Thoracic aorta (tissue), 2 donors: ENCODE results near the gene PPP2R5C. TPM values are rescaled to one million over a fixed set of nuclear protein-coding genes. Genes with fewer than 3 reads are reported as not detected.

Experiments used
- ATAC-seq: fragments of 150-250 bp; one replicate; pipeline ENCODE4 v1.8.0; 2017; ENCODE audit warnings: low read depth; ENCODE audit not compliant: insufficient number of reproducible peaks, low FRiP score
- DNase-seq: peaks from one replicate; pipeline ENCODE4 v3.0.0-alpha.2; 2020; ENCODE audit warnings: low spot score
- H3K27ac ChIP-seq, 2 donors: fragments of 200-600 bp; sonication (generic); 1 replicate in 1 of 2; 2 replicates in 1 of 2; pipeline ENCODE4 v1.5.1; 2016; ENCODE audit warnings: mild to moderate bottlenecking in 2 of 2, moderate library complexity in 2 of 2
- H3K27me3 ChIP-seq: fragments of 200-600 bp; sonication (generic); replicated peaks from 2 replicates; pipeline ENCODE4 v1.6.0; 2016; ENCODE audit warnings: mild to moderate bottlenecking; ENCODE audit not compliant: insufficient read depth
- H3K36me3 ChIP-seq: fragments of 200-600 bp; sonication (generic); one replicate; pipeline ENCODE4 v1.5.1; 2016
- H3K4me1 ChIP-seq, 2 donors: fragments of 200-600 bp; sonication (generic); 1 replicate in 1 of 2; 2 replicates in 1 of 2; pipeline versions ENCODE4 v1.5.1 to v1.6.0; 2016; ENCODE audit warnings: low read depth in 2 of 2, mild to moderate bottlenecking in 1 of 2; ENCODE audit not compliant: control insufficient read depth in 1 of 2
- H3K4me3 ChIP-seq: fragments of 200-600 bp; sonication (generic); 2 replicates; pipeline ENCODE4 v1.5.1; 2016; ENCODE audit warnings: mild to moderate bottlenecking
- H3K9me3 ChIP-seq: fragments of 200-600 bp; sonication (generic); 2 replicates; pipeline ENCODE4 v1.5.1; 2016
- total RNA-seq, 2 donors: library from RNA; depleted of rRNA; stranded (reverse); fragments of >200 nt; gene quantifications; one replicate each; pipeline versions ENCODE4 v1.1.0 to v1.2.3, GENCODE V29; 2016
- TF ChIP-seq, protein P1 (sequence below): fragments of 200-600 bp; sonication (generic); IDR thresholded peaks from one replicate; pipeline ENCODE4 v1.5.1; 2019; ENCODE audit warnings: antibody characterized with exemption

The PPP2R5C gene
- total RNA-seq, 2 donors from 2014 or later: 97.2 to 341 TPM

DNA sequence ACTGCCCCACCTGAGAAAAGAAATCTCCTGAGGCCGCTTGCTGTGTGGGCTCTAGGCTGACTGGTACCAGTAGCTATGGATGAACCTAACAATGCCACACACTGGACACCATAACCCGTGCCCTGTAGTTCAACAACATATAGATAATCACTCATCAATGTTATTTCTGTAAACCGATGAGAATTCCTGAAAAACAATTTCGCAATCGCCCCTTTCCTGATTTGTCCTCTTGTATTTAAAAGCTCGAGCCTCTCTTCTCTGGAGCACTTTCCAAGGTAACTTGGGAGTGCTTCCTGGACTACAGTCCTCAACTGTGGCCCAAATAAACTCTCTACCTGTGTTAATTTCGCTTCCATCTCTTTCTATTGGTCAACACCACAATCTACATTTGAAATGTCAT, 26.1 kb upstream of the PPP2R5C start:
- Histone ChIP-seq H3K27ac (no peak overlapping the region), H3K27me3 (no peaks in the 10 kb centered on the region), H3K4me3 (no peak overlapping the region), H3K4me1 (peaks cover 0 to 3% of the 10 kb centered on the region in 2 donors), H3K9me3 (no peaks in the 10 kb centered on the region), H3K36me3 (no peaks in the 10 kb centered on the region)
- TF ChIP-seq, protein P1, sequence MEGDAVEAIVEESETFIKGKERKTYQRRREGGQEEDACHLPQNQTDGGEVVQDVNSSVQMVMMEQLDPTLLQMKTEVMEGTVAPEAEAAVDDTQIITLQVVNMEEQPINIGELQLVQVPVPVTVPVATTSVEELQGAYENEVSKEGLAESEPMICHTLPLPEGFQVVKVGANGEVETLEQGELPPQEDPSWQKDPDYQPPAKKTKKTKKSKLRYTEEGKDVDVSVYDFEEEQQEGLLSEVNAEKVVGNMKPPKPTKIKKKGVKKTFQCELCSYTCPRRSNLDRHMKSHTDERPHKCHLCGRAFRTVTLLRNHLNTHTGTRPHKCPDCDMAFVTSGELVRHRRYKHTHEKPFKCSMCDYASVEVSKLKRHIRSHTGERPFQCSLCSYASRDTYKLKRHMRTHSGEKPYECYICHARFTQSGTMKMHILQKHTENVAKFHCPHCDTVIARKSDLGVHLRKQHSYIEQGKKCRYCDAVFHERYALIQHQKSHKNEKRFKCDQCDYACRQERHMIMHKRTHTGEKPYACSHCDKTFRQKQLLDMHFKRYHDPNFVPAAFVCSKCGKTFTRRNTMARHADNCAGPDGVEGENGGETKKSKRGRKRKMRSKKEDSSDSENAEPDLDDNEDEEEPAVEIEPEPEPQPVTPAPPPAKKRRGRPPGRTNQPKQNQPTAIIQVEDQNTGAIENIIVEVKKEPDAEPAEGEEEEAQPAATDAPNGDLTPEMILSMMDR: no peak
- ATAC-seq (no peak), DNase-seq (no peak)

DNA sequence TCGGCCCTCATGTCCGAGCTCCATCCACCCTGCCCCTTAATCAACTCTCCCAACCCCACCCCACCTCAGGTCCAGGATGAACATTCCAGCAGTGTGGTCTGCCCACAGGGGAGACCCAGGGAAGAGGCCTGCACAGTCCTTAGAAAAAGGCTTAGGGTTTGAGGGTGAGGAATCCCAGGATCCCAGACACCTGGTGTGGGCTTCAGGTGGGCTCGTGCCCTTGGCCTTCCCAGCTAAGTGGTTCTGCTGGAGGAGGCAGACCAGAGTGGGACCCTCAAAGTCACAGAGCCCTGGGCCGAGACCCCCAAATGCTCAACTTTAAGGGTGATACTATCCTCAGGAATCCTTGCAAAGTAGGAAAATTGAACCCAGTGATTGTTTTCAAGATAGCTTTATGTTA, 25.4 kb upstream of the PPP2R5C start:
- H3K36me3 ChIP-seq: no peaks in the 10 kb centered on the region
- no peaks in the 10 kb centered on the region for H3K9me3 ChIP-seq
- ATAC-seq (no peak), DNase-seq (no peak)
- H3K4me1 ChIP-seq: peaks cover 0 to 3% of the 10 kb centered on the region in 2 donors
- no peak overlapping the region for H3K27ac ChIP-seq
- no peaks in the 10 kb centered on the region for H3K27me3 ChIP-seq
- TF ChIP-seq, protein P1: no peak
- no peak overlapping the region for H3K4me3 ChIP-seq

DNA sequence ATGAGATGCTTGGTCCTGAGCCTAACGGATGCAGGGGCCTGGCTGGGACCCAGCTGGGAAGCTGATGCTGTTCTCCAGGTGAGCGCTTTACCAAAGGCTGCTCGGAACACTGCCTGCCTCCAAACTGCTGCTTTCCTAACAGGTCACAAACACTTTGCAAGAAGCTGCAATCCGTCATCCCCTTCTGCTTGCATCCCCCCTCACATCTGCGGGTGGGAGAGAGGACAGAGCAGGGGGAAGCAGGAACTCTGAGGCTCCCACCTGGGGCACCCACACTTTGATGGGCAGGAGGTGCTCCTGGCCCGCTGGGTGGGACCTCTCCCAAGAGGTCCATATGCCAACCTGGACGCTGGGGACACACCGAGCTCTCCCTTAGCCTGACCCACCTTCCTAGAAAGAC, 24.9 kb upstream of the PPP2R5C start:
- H3K27ac ChIP-seq: no peak overlapping the region
- no peaks in the 10 kb centered on the region for H3K36me3 ChIP-seq
- H3K27me3 ChIP-seq: no peaks in the 10 kb centered on the region
- ATAC-seq (no peak), DNase-seq (no peak)
- TF ChIP-seq, protein P1: no peak
- H3K9me3 ChIP-seq: no peaks in the 10 kb centered on the region
- no peak overlapping the region for H3K4me3 ChIP-seq
- H3K4me1 ChIP-seq: no peaks in the 10 kb centered on the region

DNA sequence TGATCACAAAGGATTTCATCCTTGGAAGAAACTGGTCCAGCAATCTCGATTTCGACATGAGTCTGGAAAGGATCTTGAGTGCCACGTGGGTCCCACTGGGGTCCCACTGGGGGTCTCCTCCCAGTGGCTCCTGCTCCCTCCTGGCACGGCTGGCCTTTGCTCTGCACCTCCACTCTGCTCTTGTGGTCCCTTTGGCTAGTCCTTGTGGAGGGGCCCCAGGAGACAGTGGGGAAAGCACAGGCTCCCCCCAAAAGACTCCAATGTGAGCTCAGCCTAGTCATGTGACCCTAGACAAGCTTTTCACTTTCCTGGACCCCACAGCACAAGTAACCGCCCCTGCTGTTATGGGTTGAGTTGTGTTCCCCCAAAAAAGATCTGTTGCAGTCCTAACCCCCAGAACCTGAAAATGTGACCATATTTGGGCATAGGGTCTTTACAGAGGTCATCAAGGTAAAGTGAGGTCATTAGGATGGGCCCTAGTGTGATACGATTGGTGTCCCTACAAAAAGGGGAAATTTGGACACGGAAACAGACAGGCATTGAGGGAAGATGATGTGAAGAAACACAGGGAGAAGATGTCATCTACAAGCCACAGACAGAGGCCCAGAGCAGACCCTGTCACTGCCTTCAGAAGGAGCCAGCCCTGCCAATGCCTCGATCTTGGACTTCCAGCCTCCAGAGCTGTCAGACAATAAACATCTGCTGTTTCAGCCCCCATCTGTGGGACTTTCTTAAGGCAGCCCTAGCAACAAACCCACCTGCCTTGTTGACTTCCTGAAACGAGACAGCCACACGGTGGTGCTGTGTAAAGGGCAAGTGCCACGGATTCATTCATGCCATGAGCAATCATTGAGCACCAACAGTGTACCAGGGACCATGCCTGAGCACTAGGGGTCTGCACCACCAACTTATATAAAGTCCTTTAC, 23.8 kb upstream of the PPP2R5C start:
- no peaks in the 10 kb centered on the region for H3K27me3 ChIP-seq
- no peak overlapping the region for H3K4me3 ChIP-seq
- H3K27ac ChIP-seq: no peak overlapping the region
- TF ChIP-seq, protein P1: no peak
- DNase-seq (no peak), ATAC-seq (no peak)
- no peaks in the 10 kb centered on the region for H3K9me3 ChIP-seq
- no peaks in the 10 kb centered on the region for H3K36me3 ChIP-seq
- no peaks in the 10 kb centered on the region for H3K4me1 ChIP-seq

DNA sequence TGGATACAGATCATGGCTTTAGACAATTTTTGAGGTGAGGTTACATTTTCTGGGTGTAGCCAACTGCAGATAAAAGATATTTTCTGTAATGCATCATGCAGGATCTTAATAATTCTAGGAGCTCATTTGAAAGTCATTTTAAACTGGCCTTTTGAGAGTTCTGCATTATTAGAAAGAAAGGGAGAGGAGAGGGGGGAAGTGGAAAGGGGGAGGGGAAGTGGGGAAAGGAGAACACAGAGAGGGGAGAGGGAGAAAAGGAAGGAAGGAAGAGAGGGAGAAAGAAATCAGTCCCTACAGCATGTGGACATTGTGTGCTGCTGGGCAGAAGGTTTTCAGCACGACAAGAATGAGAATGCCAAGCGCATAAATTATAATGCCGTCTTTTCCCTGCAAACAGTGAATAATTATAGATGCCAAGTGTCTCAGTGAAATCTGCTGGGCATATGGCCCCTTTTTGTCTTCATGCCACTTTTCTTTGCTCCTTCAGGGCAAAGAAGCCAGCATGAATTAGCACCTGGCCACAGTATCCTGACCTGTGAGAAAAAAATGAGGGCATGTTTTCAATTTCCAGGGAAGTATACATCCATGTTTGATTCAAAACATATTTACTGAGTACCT, 22.7 kb upstream of the PPP2R5C start:
- DNase-seq (no peak), ATAC-seq (no peak)
- Histone ChIP-seq H3K9me3 (no peaks in the 10 kb centered on the region), H3K4me1 (no peaks in the 10 kb centered on the region), H3K4me3 (no peak overlapping the region), H3K36me3 (no peaks in the 10 kb centered on the region), H3K27ac (no peak overlapping the region), H3K27me3 (no peaks in the 10 kb centered on the region)
- TF ChIP-seq, protein P1: no peak
